Spinal cord (tissue), 10 donors: ENCODE measurements around the gene MPZ. TPM values are rescaled to one million over a fixed set of nuclear protein-coding genes. Genes with fewer than 3 reads are reported as not detected.

Source experiments
- DNase-seq, 6 donors: peaks; one replicate each; pipeline versions ENCODE4 v3.0.0 to v3.0.0-alpha.2; 2013 to 2015; ENCODE audit warnings: low spot score in 6 of 6, low read depth in 4 of 6
- H3K27ac ChIP-seq: one replicate; pipeline ENCODE4 v1.5.1; 2013; ENCODE audit warnings: low read depth, low read length, control low read depth
- H3K27me3 ChIP-seq: one replicate; pipeline ENCODE4 v1.6.1; 2013; ENCODE audit warnings: low read length; ENCODE audit not compliant: control insufficient read depth, insufficient read depth
- H3K36me3 ChIP-seq: one replicate; pipeline ENCODE4 v1.6.1; 2013; ENCODE audit warnings: low read length; ENCODE audit not compliant: control insufficient read depth, insufficient read depth
- H3K4me1 ChIP-seq: one replicate; pipeline ENCODE4 v1.6.1; 2013; ENCODE audit warnings: low read length; ENCODE audit not compliant: control insufficient read depth, insufficient read depth
- H3K4me3 ChIP-seq: one replicate; pipeline ENCODE4 v1.5.1; 2013; ENCODE audit warnings: low read depth, low read length, control low read depth
- H3K9me3 ChIP-seq: one replicate; pipeline ENCODE4 v1.6.1; 2013; ENCODE audit warnings: low read length; ENCODE audit not compliant: control insufficient read depth, insufficient read depth
- WGBS: methylation state at CpG from one replicate; pipeline ENCODE4 v1.1.5; 2013; ENCODE audit warnings: missing lambda C conversion rate; ENCODE audit not compliant: insufficient coverage; 5-methylcytosine and 5-hydroxymethylcytosine counted together
- long read RNA-seq, 4 donors: transcript quantifications; one replicate each; lab custom pipeline, GENCODE V29; 2026
- polyA plus RNA-seq, 2 donors: library from polyadenylated mRNA; unstranded; fragments of 120-200 nt; gene quantifications; one replicate each; pipeline ENCODE4 v1.2.1, GENCODE V29; 2013; ENCODE audit not compliant: insufficient read length in 2 of 2
- total RNA-seq, 2 donors: library from RNA; depleted of rRNA in 1 of 2; stranded (reverse); fragments of 120-200 nt in 1 of 2; fragments of >200 nt in 1 of 2; gene quantifications; one replicate each; pipeline versions ENCODE4 v1.2.3 to v1.2.4, GENCODE V29; 2013 to 2014
- donor health status: healthy.

MPZ gene
- total RNA-seq (1,000 to 10,000 TPM in 1 of 2 donors, 100 to 1,000 TPM in 1; 293 to 1,019 TPM), polyA plus RNA-seq (100 to 1,000 TPM in 1 of 2 donors, 10 to 100 TPM in 1; 79.0 to 138 TPM)
- long read RNA-seq, donor 1, transcript MPZ-206 (6 exons, 1,955 nt), result major isoform, 34 of 39 reads
- long read RNA-seq, donor 1, partial matches to known transcripts, result 0 of 39 reads
- long read RNA-seq, donor 1, other reads (novel, unspliced or antisense), result 0 of 39 reads
- long read RNA-seq, donor 2, partial matches to known transcripts, result 0 of 2 reads
- long read RNA-seq, donor 2, other reads (novel, unspliced or antisense), result 0 of 2 reads
- long read RNA-seq, donor 3, transcript MPZ-206 (6 exons, 1,955 nt), result major isoform, 19 of 19 reads
- long read RNA-seq, donor 3, partial matches to known transcripts, result 0 of 19 reads
- long read RNA-seq, donor 3, other reads (novel, unspliced or antisense), result 0 of 19 reads
- long read RNA-seq, donor 4, partial matches to known transcripts, result 0 of 2 reads
- long read RNA-seq, donor 4, other reads (novel, unspliced or antisense), result 0 of 2 reads

GRCh38 chr1:161309868-161310267 is at the start of gene MPZ:
Gene MPZ, minus strand, starts transcription at chr1:161309968. Its CDS starts 63 bp downstream, at chr1:161309905.
- Histone ChIP-seq H3K9me3 (no peaks in the 10 kb centered on the region), H3K4me3 (peak within 1 kb of the TSS; percentile 77), H3K27ac (peak within 1 kb of the TSS; percentile 83), H3K27me3 (no peaks in the 10 kb centered on the region), H3K36me3 (no peaks in the 10 kb centered on the region), H3K4me1 (peaks cover 40% of the 10 kb centered on the region)
- peak in 1 of 6 donors; percentile 41 for DNase-seq
- WGBS, result 43% methylated on average over 2 of the region's 2 CpGs

DNA sequence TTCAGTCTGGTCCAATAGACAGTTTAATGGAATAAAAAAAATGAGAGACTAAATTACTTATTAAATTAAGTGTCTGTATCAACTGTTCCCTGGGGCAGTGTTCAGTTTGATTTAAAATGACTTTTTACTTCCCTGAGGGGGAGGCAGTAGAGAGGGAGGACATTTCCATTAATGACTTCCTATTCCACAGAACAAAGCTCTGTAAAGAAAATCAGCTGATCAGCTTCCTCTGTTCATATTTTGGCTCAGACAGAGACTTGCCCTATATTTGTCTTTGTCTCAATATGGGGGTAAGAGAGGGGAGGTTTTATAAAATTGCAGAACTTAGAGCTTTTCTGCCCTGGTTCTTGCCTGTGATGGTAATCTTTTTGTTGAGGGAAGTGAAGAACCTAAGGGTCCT is 49.5 kb upstream of the MPZ start:
- H3K27me3 ChIP-seq, result no peaks in the 10 kb centered on the region
- no peaks in the 10 kb centered on the region for H3K4me1 ChIP-seq
- peak in 3 of 6 donors; percentile 12 to 93 (median 36) for DNase-seq
- H3K27ac ChIP-seq, result peak overlapping the region; percentile 47
- peaks cover 14% of the 10 kb centered on the region for H3K36me3 ChIP-seq
- no peak overlapping the region for H3K4me3 ChIP-seq
- no peaks in the 10 kb centered on the region for H3K9me3 ChIP-seq

GRCh38 chr1:161357073-161357472 is 47.3 kb upstream of the MPZ start:
- Histone ChIP-seq H3K36me3 (peaks cover 14% of the 10 kb centered on the region), H3K27me3 (no peaks in the 10 kb centered on the region), H3K9me3 (no peaks in the 10 kb centered on the region), H3K27ac (no peak overlapping the region), H3K4me3 (no peak overlapping the region), H3K4me1 (no peaks in the 10 kb centered on the region)
- 97% methylated on average over 4 of the region's 8 CpGs for WGBS
- DNase-seq, result no peak

DNA sequence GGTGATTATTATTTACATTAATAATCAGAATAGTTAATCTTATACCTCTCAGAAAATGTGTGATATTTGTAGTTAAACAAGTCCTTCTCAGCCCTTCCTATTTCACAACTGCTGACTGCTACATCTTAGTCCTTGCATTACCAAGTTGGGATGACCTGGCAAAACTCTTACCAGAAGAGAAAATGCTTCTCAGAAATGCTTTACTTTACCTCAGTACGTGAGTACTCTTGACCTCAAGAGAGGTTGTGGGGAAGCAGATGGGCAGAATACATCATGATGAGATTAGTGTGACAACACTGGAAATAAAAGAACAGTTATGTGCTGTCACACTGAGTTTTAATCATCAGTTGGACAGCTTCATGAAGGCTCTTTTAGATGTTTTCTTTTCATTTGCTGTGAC is 41.7 kb upstream of the MPZ start:
- no peak overlapping the region for H3K27ac ChIP-seq
- no peaks in the 10 kb centered on the region for H3K9me3 ChIP-seq
- H3K4me3 ChIP-seq, result no peak overlapping the region
- no peaks in the 10 kb centered on the region for H3K27me3 ChIP-seq
- no peaks in the 10 kb centered on the region for H3K4me1 ChIP-seq
- no peak for DNase-seq
- H3K36me3 ChIP-seq, result peaks cover 5% of the 10 kb centered on the region
- WGBS, result 80% methylated on average over 1 of the region's 1 CpG

DNA sequence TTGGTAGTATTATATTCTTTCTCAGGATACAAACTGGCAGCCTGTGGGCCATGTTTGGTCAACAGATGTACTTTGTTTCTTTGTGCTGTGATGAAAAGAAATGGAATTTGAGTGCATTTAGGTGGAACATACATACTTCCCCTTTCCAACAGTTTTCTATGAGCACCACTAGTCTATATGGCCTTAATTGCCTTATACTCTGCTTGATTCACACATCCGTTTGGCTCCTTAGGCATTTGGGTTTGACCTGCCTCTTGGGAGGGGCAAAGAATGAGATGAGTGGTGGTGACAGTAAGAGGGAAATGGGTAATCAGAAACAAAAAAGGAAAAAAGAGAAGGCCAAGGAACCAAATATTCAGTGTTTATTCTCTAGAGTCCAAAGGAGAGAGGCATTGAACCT is 40.9 kb upstream of the MPZ start:
- H3K27me3 ChIP-seq, result no peaks in the 10 kb centered on the region
- no peaks in the 10 kb centered on the region for H3K4me1 ChIP-seq
- no peak for DNase-seq
- H3K9me3 ChIP-seq, result no peaks in the 10 kb centered on the region
- H3K27ac ChIP-seq, result no peak overlapping the region
- peaks cover 8% of the 10 kb centered on the region for H3K36me3 ChIP-seq
- no CpG with 5 or more reads among the region's 1 CpG for WGBS
- H3K4me3 ChIP-seq, result no peak overlapping the region

DNA sequence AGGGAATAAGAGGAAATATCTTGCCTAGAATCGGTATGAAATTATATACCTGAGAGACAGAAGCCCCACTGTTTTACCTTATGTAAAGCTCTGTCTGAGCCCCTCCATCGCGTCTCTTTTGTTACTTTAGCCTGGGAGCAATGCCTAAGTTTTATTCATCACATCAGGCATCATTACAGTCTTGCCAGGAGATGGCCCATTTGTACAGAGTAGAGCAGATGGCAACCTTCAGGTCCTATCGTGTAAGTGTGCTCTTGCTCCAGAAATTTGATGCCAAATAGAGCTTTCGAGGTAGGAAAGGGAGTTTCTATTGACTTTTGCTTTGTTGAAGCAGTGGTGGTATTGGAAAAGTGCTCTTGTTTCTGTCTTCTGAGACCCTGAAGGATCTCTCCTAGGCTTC is 33.1 kb upstream of the MPZ start:
- Histone ChIP-seq H3K27me3 (no peaks in the 10 kb centered on the region), H3K27ac (no peak overlapping the region), H3K9me3 (no peaks in the 10 kb centered on the region), H3K4me3 (no peak overlapping the region), H3K4me1 (no peaks in the 10 kb centered on the region), H3K36me3 (peaks cover 25% of the 10 kb centered on the region)
- DNase-seq, result peak in 2 of 6 donors; percentile 9 to 61
- 80% methylated on average over 2 of the region's 5 CpGs for WGBS

DNA sequence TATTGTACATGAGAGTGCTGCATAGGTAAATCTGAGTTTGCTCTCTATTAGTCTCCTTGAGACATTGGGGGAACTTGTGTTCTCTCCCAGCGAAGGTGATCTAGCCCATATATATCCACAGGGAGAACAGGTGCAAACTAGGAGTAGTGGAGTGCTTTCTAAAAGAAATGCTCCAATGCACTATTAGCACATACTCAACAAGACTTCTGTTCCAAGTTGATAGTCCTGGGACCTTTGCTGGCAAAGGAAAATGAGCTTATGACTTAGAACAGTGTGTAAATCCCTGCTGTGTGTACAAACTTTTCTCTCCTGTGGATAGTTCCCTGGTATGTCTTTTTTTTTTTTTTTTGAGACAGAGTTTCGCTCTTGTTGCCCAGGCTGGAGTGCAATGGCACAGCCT is 32.4 kb upstream of the MPZ start:
- DNase-seq, result peak in 1 of 6 donors; percentile 54
- Histone ChIP-seq H3K4me1 (no peaks in the 10 kb centered on the region), H3K27ac (no peak overlapping the region), H3K27me3 (no peaks in the 10 kb centered on the region), H3K36me3 (peaks cover 24% of the 10 kb centered on the region), H3K9me3 (no peaks in the 10 kb centered on the region), H3K4me3 (no peak overlapping the region)
- no CpG with 5 or more reads among the region's 2 CpGs for WGBS

DNA sequence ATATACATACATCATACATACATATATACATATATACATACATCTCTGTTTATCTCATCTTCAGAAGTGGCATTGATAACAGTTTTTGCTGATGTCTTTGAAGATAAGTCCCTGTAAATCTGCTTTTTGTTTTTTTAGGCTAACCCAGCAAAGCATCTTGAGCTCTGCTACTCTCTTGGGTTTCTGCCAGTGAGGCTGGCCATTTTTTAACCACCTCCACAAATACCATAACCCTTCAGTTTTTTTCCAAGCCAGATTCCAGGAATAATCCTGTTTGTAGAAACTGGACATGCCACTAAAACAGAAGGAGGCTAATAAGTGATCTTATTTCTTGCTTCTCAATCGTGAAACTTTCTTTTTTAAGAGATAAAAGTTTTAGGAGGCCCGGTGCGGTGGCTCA is 26.0 kb upstream of the MPZ start:
- H3K4me3 ChIP-seq, result no peak overlapping the region
- H3K36me3 ChIP-seq, result peaks cover 42% of the 10 kb centered on the region
- no peaks in the 10 kb centered on the region for H3K4me1 ChIP-seq
- WGBS, result 100% methylated on average over 3 of the region's 3 CpGs
- no peaks in the 10 kb centered on the region for H3K27me3 ChIP-seq
- DNase-seq, result no peak
- H3K27ac ChIP-seq, result no peak overlapping the region
- no peaks in the 10 kb centered on the region for H3K9me3 ChIP-seq

- Histone ChIP-seq H3K4me1 (no peaks in the 10 kb centered on the region), H3K27me3 (no peaks in the 10 kb centered on the region), H3K27ac (no peak overlapping the region), H3K4me3 (no peak overlapping the region), H3K36me3 (peaks cover 44% of the 10 kb centered on the region), H3K9me3 (no peaks in the 10 kb centered on the region)
- no peak for DNase-seq
- WGBS, result 96% methylated on average over 6 of the region's 9 CpGs
Observed at GRCh38 chr1:161333166-161333565, 23.4 kb upstream of the MPZ start.

DNA sequence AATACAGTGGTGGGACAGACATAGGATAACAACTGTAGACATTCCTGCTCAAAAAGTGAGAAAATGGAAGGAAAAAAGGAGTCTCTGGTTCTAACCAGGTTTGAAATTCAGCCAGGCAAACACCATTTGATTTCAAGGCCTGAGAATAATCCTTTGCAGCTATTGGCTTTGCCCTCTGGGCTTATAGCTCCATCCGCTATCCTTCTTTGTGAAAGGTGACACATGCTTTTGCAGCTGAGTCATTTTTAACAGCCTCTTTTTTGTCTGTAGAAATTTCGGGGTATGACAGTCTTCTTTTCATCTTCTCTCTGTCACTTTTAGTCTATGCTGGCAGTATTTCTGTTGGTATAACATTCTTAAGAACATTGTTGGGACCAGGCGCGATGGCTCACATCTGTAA is 20.6 kb upstream of the MPZ start:
- no peaks in the 10 kb centered on the region for H3K4me1 ChIP-seq
- DNase-seq, result no peak
- peaks cover 49% of the 10 kb centered on the region for H3K36me3 ChIP-seq
- 97% methylated on average over 2 of the region's 4 CpGs for WGBS
- H3K9me3 ChIP-seq, result no peaks in the 10 kb centered on the region
- no peak overlapping the region for H3K27ac ChIP-seq
- H3K4me3 ChIP-seq, result no peak overlapping the region
- H3K27me3 ChIP-seq, result no peaks in the 10 kb centered on the region
